Hepatocyte (in vitro differentiated cells): ENCODE results near the gene CD4.

Source experiments
- CTCF ChIP-seq: fragments of 200-600 bp; sonication (generic); IDR thresholded peaks from 2 replicates; pipeline ENCODE4 v1.5.1; 2016; ENCODE audit warnings: antibody characterized with exemption, mild to moderate bottlenecking; ENCODE audit not compliant: poor library complexity
- EZH2phosphoT487 ChIP-seq: fragments of 200-600 bp; sonication (generic); IDR thresholded peaks from one replicate; pipeline ENCODE4 v1.6.1; 2018; ENCODE audit warnings: antibody characterized with exemption, mild to moderate bottlenecking, low read depth, moderate library complexity; ENCODE audit not compliant: unreplicated experiment, severe bottlenecking

GRCh38 chr12:6751767-6752166 is 37.6 kb upstream of the CD4 start:
- TF ChIP-seq EZH2phosphoT487 (no peak), CTCF (no peak)
